Measurements from ENCODE around the gene POC5.
A peak's percentile ranks its signal among the peaks of the same experiment; 100 is the strongest.

The POC5 gene, protein sequence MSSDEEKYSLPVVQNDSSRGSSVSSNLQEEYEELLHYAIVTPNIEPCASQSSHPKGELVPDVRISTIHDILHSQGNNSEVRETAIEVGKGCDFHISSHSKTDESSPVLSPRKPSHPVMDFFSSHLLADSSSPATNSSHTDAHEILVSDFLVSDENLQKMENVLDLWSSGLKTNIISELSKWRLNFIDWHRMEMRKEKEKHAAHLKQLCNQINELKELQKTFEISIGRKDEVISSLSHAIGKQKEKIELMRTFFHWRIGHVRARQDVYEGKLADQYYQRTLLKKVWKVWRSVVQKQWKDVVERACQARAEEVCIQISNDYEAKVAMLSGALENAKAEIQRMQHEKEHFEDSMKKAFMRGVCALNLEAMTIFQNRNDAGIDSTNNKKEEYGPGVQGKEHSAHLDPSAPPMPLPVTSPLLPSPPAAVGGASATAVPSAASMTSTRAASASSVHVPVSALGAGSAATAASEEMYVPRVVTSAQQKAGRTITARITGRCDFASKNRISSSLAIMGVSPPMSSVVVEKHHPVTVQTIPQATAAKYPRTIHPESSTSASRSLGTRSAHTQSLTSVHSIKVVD

DNA sequence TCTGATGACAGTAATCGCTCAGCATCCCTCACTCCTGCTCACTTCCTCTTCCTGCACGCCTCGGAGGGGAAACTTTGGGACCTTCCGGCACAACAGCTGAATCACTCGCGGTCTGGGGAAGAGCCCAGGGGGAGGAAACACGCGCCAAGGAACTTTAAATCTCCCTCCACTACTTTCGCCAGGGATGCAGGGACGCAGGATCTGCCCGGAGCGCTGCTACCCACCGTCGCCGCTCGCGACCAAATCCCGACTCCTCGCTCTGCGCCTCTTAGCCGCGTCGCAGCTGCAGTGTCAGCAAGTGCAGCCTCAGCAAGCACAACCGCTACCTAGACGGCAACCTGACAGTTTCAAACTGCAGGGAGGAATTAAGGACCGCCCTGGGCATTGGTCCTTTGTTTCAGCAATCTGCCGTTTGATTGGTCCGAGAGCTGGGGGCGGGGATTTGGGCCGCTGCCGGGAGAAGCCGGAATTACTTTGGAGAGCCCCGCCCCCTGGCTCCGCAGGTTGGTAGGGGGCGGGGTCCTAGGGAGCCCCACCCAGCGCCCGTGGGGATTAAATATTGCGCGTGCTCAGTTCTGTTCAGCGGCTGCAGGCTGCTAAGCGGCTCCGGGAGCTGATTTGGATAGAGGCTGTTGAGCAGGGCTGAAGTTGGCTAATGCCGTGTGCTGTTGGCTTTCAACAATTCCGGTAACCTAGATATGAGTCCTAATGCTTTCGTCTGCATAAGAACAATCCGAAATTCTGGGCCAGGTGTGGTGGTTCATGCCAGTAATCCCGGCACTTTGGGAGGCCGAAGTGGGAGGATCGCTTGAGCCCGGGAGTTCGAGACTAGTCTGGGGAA lies at the start of gene POC5:
Gene POC5 (minus strand): TSS at position 356 of the 841 bp plus-strand sequence. CDS start 4,500 bp downstream, outside the sequence.
- no peak for TF ChIP-seq PPARA (CRISPR knock-in tag; IDR thresholded peaks at IDR 0.05; ENCODE audit: borderline replicate concordance)
- no peak for TF ChIP-seq SNAI2 (CRISPR knock-in tag; IDR thresholded peaks at IDR 0.05)
- TF ChIP-seq ISL1 (CRISPR knock-in tag; IDR thresholded peaks at IDR 0.05) = no peak
- no peak for TF ChIP-seq TCF4 (CRISPR knock-in tag; IDR thresholded peaks at IDR 0.05; ENCODE audit: borderline replicate concordance)
- TF ChIP-seq, protein P1, sequence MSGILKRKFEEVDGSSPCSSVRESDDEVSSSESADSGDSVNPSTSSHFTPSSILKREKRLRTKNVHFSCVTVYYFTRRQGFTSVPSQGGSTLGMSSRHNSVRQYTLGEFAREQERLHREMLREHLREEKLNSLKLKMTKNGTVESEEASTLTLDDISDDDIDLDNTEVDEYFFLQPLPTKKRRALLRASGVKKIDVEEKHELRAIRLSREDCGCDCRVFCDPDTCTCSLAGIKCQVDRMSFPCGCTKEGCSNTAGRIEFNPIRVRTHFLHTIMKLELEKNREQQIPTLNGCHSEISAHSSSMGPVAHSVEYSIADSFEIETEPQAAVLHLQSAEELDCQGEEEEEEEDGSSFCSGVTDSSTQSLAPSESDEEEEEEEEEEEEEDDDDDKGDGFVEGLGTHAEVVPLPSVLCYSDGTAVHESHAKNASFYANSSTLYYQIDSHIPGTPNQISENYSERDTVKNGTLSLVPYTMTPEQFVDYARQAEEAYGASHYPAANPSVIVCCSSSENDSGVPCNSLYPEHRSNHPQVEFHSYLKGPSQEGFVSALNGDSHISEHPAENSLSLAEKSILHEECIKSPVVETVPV (CRISPR knock-in tag; IDR thresholded peaks at IDR 0.05) = no peak
- TF ChIP-seq, protein P2, sequence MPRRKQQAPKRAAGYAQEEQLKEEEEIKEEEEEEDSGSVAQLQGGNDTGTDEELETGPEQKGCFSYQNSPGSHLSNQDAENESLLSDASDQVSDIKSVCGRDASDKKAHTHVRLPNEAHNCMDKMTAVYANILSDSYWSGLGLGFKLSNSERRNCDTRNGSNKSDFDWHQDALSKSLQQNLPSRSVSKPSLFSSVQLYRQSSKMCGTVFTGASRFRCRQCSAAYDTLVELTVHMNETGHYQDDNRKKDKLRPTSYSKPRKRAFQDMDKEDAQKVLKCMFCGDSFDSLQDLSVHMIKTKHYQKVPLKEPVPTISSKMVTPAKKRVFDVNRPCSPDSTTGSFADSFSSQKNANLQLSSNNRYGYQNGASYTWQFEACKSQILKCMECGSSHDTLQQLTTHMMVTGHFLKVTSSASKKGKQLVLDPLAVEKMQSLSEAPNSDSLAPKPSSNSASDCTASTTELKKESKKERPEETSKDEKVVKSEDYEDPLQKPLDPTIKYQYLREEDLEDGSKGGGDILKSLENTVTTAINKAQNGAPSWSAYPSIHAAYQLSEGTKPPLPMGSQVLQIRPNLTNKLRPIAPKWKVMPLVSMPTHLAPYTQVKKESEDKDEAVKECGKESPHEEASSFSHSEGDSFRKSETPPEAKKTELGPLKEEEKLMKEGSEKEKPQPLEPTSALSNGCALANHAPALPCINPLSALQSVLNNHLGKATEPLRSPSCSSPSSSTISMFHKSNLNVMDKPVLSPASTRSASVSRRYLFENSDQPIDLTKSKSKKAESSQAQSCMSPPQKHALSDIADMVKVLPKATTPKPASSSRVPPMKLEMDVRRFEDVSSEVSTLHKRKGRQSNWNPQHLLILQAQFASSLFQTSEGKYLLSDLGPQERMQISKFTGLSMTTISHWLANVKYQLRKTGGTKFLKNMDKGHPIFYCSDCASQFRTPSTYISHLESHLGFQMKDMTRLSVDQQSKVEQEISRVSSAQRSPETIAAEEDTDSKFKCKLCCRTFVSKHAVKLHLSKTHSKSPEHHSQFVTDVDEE (CRISPR knock-in tag; IDR thresholded peaks at IDR 0.05) = no peak
- no peak for TF ChIP-seq GLIS3 (CRISPR knock-in tag; IDR thresholded peaks at IDR 0.05)
- no peak for TF ChIP-seq ZNF8 (CRISPR knock-in tag; IDR thresholded peaks at IDR 0.05)
- no peak for TF ChIP-seq ZNF70 (CRISPR knock-in tag; IDR thresholded peaks at IDR 0.05)
- no peak for TF ChIP-seq ZFP30 (CRISPR knock-in tag; IDR thresholded peaks at IDR 0.05)
- TF ChIP-seq, protein P3, sequence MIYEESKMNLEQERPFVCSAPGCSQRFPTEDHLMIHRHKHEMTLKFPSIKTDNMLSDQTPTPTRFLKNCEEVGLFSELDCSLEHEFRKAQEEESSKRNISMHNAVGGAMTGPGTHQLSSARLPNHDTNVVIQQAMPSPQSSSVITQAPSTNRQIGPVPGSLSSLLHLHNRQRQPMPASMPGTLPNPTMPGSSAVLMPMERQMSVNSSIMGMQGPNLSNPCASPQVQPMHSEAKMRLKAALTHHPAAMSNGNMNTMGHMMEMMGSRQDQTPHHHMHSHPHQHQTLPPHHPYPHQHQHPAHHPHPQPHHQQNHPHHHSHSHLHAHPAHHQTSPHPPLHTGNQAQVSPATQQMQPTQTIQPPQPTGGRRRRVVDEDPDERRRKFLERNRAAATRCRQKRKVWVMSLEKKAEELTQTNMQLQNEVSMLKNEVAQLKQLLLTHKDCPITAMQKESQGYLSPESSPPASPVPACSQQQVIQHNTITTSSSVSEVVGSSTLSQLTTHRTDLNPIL (CRISPR knock-in tag; IDR thresholded peaks at IDR 0.05; ENCODE audit: low read depth) = no peak
- no peak for TF ChIP-seq BACH2 (CRISPR knock-in tag; IDR thresholded peaks at IDR 0.05; ENCODE audit: borderline replicate concordance)
- TF ChIP-seq ZFP3 (CRISPR knock-in tag; IDR thresholded peaks at IDR 0.05) = no peak
- TF ChIP-seq TOX (CRISPR knock-in tag; IDR thresholded peaks at IDR 0.05; ENCODE audit: borderline replicate concordance) = no peak
- no peak for TF ChIP-seq ZC3H10 (CRISPR knock-in tag; IDR thresholded peaks at IDR 0.05)
- peak; percentile 96 for ATAC-seq

DNA sequence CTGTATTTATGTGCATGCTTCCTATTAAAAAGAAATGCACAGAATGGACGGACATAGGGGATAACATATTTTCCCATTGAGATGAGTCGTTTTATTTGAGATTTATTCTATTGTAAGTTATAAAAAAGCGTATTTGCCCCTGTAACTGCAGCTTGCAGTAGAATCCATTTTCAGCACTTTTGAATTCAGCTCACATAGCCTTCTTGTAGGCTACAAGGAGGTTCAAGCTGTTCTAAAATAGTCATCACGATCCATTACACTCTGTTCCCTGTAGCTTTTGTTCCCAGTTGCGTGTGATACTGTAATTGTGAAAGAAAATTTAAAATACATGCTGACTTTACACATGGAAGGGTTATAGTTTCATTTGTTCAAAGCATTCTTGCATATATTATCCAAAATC lies 40.9 kb upstream of the POC5 start:
- no peak for ATAC-seq
- TF ChIP-seq CSDC2 (CRISPR knock-in tag; IDR thresholded peaks at IDR 0.05) = no peak
- TF ChIP-seq ZNF70 (CRISPR knock-in tag; IDR thresholded peaks at IDR 0.05) = no peak
- TF ChIP-seq ZFP30 (CRISPR knock-in tag; IDR thresholded peaks at IDR 0.05) = no peak
- TF ChIP-seq BACH2 (CRISPR knock-in tag; IDR thresholded peaks at IDR 0.05; ENCODE audit: borderline replicate concordance) = no peak
- TF ChIP-seq OSR1 (CRISPR knock-in tag; IDR thresholded peaks at IDR 0.05) = no peak
- no peak for TF ChIP-seq TOX (CRISPR knock-in tag; IDR thresholded peaks at IDR 0.05; ENCODE audit: borderline replicate concordance)
- TF ChIP-seq RARB (CRISPR knock-in tag; IDR thresholded peaks at IDR 0.05) = no peak
- no peak for TF ChIP-seq GLIS3 (CRISPR knock-in tag; IDR thresholded peaks at IDR 0.05)
- TF ChIP-seq ZNF8 (CRISPR knock-in tag; IDR thresholded peaks at IDR 0.05) = no peak
- TF ChIP-seq, protein P1 (CRISPR knock-in tag; IDR thresholded peaks at IDR 0.05) = no peak
- TF ChIP-seq, protein P4, sequence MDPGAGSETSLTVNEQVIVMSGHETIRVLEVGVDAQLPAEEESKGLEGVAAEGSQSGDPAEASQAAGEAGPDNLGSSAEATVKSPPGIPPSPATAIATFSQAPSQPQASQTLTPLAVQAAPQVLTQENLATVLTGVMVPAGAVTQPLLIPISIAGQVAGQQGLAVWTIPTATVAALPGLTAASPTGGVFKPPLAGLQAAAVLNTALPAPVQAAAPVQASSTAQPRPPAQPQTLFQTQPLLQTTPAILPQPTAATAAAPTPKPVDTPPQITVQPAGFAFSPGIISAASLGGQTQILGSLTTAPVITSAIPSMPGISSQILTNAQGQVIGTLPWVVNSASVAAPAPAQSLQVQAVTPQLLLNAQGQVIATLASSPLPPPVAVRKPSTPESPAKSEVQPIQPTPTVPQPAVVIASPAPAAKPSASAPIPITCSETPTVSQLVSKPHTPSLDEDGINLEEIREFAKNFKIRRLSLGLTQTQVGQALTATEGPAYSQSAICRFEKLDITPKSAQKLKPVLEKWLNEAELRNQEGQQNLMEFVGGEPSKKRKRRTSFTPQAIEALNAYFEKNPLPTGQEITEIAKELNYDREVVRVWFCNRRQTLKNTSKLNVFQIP (CRISPR knock-in tag; IDR thresholded peaks at IDR 0.05; ENCODE audit: borderline replicate concordance, low read depth) = no peak
- TF ChIP-seq ISL1 (CRISPR knock-in tag; IDR thresholded peaks at IDR 0.05) = no peak

Data from SK-N-SH treated with all-trans-retinoic acid at 6 μM for 48 hours (cell line).